Activated naive CD4-positive, alpha-beta T cell treated with anti-CD3 and anti-CD28 coated beads for 36 hours (primary cell): ENCODE measurements around the gene FCN2. TPM values are rescaled to one million over a fixed set of nuclear protein-coding genes. Genes with fewer than 3 reads are reported as not detected.
"Not testable (repeated sequence)": the region's sequence is repeated elsewhere in the genome, so short reads cannot be mapped to it uniquely, and the experiment has no call there.

Source experiments
- CTCF ChIA-PET: fragments of 350-600 bp; sonication (Branson Sonifier 250); formaldehyde crosslinking; loops from one replicate; lab custom pipeline; 2021; ENCODE audit warnings: antibody characterized with exemption; lab: Charles Lee
- DNase-seq: peaks from one replicate; pipeline ENCODE4 v3.0.0-alpha.2; 2020
- H3K27ac Mint-ChIP-seq: one replicate; pipeline ENCODE4 v1.8.0; 2021; ENCODE audit warnings: mild to moderate bottlenecking, mixed read lengths
- H3K27me3 Mint-ChIP-seq: one replicate; pipeline ENCODE4 v1.8.0; 2021; ENCODE audit warnings: low read depth, mixed read lengths
- H3K36me3 Mint-ChIP-seq: one replicate; pipeline ENCODE4 v1.8.0; 2021; ENCODE audit warnings: low read depth, mixed read lengths
- H3K4me1 Mint-ChIP-seq: one replicate; pipeline ENCODE4 v1.8.0; 2021; ENCODE audit warnings: low read depth, mixed read lengths
- H3K4me3 Mint-ChIP-seq: one replicate; pipeline ENCODE4 v1.8.0; 2021; ENCODE audit warnings: mild to moderate bottlenecking, moderate library complexity, mixed read lengths
- H3K9me3 Mint-ChIP-seq: one replicate; pipeline ENCODE4 v1.8.0; 2021; ENCODE audit warnings: mixed read lengths
- intact Hi-C: fragments of 100-400 bp; cut with micrococcal nuclease; formaldehyde crosslinking; loops from one replicate; pipeline ENCODE4 v1.15.1; 2023
- total RNA-seq, 2 experiments: library from RNA; stranded (reverse); gene quantifications; one replicate each; pipeline ENCODE4 v1.2.3, GENCODE V29; 2021

The FCN2 gene
- total RNA-seq, 2 experiments from 2014 or later: not detected

DNA sequence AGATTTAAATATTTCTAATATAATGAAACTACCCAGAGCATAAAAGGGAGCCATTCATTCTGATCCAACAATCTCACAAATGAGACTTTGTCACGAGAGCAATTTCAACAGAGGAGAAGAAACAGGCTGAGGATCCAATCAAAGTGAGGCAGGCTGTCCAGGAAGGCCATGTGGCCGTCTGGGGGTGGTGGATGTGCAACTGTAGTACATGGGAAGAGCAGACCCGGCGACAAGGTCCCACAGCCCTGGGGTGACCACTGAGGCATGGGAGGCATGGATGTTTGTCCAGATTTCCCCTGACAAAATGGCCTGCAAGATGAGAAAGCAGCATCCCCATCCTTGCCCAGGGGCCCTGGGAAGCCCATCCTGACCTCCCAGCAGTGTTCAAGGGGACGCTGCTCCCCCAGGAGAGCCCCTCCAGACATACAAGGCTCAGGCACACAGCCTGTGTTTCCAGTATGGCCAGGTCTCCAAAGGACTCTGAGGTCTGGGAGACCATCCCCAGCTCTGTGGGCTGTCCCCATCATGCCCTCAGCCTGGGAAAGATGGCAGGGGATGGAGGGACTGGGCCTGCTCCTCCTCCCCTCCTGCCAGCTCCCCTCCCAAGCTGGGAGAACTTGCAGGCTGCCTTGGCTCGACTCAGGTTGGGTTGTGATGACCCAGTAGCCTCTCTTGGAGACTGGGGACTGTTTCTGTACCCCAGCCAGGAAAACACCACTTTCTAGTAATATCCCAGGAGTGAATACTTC is 27.5 kb upstream of the FCN2 start:
- Mint-ChIP-seq H3K4me3 (no peak overlapping the region), H3K36me3 (no peaks in the 10 kb centered on the region), H3K9me3 (no peaks in the 10 kb centered on the region), H3K27ac (no peak overlapping the region), H3K27me3 (peaks cover 16% of the 10 kb centered on the region), H3K4me1 (peaks cover 3% of the 10 kb centered on the region)
- intact Hi-C loops: no loop called here
- CTCF ChIA-PET: interaction anchor here (0.6 kb wide), 1 partner anchor 155 kb away, joined by 4 read pairs; no protein-coding TSS in a partner anchor
- no peak for DNase-seq

DNA sequence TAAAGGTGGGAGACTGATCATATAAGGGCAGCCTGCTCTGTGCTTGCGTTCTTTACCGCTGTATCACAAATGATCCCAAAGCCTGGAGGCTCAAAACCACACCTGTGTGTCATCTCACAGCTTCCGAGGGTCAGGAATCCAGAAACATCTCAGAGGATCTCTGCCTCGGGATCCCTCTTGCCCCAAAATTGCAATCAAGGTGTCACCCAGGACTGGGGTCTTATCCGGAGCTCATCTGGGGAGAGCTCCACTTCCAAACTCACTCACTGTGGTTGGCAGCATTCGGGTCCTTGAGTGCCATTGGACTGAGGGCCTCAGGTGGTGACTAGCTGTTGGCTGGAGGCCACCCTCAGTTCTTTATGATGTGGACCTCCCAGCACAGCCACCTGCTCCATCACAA is 26.7 kb upstream of the FCN2 start:
- CTCF ChIA-PET: interaction anchor here (0.6 kb wide), 1 partner anchor 156 kb away, joined by 4 read pairs; no protein-coding TSS in a partner anchor

DNA sequence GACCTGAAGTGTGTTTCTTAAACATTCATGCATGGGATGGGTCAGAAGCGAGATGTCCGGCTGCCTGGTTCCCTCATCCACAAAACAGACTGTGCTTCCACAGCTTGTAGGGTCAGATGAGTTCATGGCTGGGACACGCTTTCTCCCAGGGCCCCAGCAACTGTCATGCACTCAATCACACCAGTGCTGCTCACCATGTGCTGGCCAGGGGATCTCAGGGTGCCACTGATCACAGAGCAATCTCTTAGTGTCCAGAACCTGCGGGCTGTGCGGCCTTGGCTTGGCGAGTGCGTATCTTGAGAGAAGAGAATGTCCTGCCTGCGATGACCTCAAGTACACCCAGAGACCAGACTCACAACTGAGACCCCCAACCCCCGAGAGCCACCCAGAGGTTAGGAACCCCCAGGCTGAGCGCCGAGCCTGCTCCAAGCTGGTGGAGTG is 26.0 kb upstream of the FCN2 start:
- CTCF ChIA-PET: no interaction called here

More for the DNA sequence above, 26.7 kb upstream of the FCN2 start:
- DNase-seq: no peak
- peaks cover 16% of the 10 kb centered on the region for H3K27me3 Mint-ChIP-seq
- H3K4me3 Mint-ChIP-seq: no peak overlapping the region
- intact Hi-C loops: no loop called here
- H3K27ac Mint-ChIP-seq: no peak overlapping the region
- H3K9me3 Mint-ChIP-seq: no peaks in the 10 kb centered on the region
- peaks cover 11% of the 10 kb centered on the region for H3K4me1 Mint-ChIP-seq
- H3K36me3 Mint-ChIP-seq: no peaks in the 10 kb centered on the region

DNA sequence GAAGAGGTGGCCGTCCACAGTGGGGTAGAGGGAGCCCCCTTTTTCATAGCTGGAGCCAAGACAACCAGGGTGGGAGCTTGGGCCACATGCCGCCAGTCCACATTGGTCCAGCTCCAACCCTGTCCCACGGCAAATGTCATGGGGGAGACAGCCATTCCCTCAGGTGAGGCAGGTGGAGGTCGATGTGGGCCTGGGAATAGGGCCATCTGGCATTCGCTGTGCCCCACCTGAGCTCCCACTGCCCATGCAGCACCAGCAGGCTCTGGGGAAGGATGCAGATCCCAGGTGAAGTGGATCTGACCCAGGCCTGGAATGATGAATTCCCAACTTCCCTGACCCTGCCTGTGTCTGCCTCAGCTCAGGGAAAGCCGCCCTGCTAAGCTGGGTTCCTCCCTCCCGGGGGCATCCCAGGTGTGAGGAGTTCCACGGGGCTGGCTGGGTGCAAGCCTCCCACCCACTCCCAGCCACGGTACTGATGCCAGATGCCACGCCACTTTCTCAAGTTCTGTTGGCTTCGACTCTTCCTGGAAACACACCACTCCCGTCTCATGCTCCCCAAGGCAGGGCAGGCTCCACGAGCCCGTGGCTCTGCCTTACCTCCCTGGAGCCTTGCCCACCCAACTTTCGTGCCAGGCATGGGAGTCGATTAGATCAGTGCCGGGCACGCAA is 25.2 kb upstream of the FCN2 start:
- intact Hi-C loops: no loop called here
- Mint-ChIP-seq H3K27ac (no peak overlapping the region), H3K27me3 (peaks cover 19% of the 10 kb centered on the region), H3K36me3 (no peaks in the 10 kb centered on the region), H3K4me3 (no peak overlapping the region), H3K9me3 (peaks cover 3% of the 10 kb centered on the region), H3K4me1 (peaks cover 11% of the 10 kb centered on the region)
- CTCF ChIA-PET: no interaction called here
- DNase-seq: no peak

More for the DNA sequence above, 26.0 kb upstream of the FCN2 start:
- H3K36me3 Mint-ChIP-seq: no peaks in the 10 kb centered on the region
- peaks cover 16% of the 10 kb centered on the region for H3K27me3 Mint-ChIP-seq
- H3K27ac Mint-ChIP-seq: no peak overlapping the region
- peaks cover 1% of the 10 kb centered on the region for H3K9me3 Mint-ChIP-seq
- H3K4me3 Mint-ChIP-seq: no peak overlapping the region
- no peak for DNase-seq
- H3K4me1 Mint-ChIP-seq: peaks cover 11% of the 10 kb centered on the region
- intact Hi-C loops: no loop called here

DNA sequence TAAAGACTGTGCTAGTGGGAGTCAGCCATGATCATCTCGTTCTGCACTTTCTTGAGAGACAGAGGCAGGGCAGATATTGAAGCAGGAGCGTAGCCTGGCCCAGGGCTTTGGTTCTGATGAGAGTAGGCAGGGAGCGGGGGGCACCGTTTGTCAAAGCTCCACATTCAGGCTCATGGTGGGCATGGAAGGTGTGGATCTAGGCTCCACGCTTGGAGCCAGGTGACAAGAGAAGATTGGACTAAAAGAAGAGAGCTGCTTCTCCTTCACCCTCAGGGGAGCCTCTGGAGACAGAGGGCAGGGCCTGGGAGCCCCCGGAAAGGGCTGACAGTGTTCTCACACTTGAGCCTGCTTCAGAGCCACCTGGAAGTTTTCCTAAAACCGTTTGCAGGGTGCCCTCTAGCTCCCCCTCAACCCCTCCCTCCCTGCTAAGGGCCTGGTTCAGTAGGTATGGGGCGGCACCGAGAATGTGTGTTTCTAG is 24.7 kb upstream of the FCN2 start:
- intact Hi-C loops: no loop called here
- no peak for DNase-seq
- H3K27ac Mint-ChIP-seq: no peak overlapping the region
- CTCF ChIA-PET: no interaction called here
- H3K27me3 Mint-ChIP-seq: peaks cover 19% of the 10 kb centered on the region
- no peak overlapping the region for H3K4me3 Mint-ChIP-seq
- peaks cover 11% of the 10 kb centered on the region for H3K4me1 Mint-ChIP-seq
- H3K9me3 Mint-ChIP-seq: peaks cover 3% of the 10 kb centered on the region
- no peaks in the 10 kb centered on the region for H3K36me3 Mint-ChIP-seq

DNA sequence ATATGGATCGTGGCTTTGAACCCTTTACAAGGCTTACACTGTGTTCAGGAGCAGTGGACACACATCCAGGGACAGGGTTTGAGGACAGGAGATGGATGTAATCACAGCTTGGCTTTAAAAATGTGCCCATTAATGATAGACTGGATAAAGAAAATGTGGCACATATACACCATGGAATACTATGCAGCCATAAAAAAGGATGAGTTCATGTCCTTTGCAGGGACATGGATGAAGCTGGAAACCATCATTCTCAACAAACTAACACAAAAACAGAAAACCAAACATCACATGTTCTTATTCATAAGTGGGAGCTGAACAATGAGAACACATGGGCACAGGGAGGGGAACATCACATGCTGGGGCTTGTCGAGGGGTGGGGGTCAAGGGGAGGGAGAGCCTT is 23.2 kb upstream of the FCN2 start:
- Mint-ChIP-seq H3K27me3 (peaks cover 19% of the 10 kb centered on the region), H3K4me1 (peaks cover 11% of the 10 kb centered on the region)
- CTCF ChIA-PET, H3K9me3 Mint-ChIP-seq, H3K36me3 Mint-ChIP-seq, DNase-seq, H3K4me3 Mint-ChIP-seq, intact Hi-C loops, H3K27ac Mint-ChIP-seq: not testable (repeated sequence)

DNA sequence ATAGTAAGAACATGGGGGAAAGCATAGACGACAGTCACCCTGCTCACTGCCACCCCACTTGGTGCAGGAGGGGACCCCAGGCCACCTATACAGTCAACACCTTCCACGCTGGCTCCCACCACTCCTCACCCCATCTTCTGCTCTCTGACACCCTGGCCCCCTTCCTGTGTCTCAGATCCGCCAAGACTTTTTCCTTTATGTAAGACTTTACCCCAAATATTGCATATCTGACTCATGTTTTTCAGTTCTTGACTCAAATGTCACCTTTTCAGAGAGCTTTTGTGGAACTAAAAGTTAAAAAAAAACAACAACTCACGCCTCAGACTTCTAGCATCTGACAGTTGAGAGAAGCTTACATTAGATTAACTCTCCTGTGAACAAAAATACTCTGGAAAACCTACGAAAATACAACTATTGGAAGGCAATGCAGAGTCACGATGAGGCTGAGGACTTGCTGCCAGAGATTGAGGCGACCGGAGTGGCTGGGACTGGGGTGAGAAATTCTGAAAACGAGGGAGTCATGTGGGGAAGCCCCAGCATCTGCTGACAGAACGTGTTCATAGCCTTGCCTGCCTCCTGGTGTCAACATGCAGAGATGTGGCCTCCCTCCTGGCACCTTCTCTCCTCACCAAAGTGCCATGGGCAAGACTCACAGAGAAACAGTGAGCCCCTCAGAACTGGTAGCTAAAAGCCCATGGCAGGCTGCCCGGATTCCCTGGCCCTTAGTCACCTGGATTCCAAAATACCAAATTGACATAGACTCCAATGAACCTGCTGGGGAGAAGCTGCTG is 22.4 kb upstream of the FCN2 start:
- Mint-ChIP-seq H3K27ac (peak overlapping the region; percentile 67), H3K27me3 (peaks cover 19% of the 10 kb centered on the region), H3K36me3 (no peaks in the 10 kb centered on the region), H3K4me3 (no peak overlapping the region), H3K9me3 (peaks cover 3% of the 10 kb centered on the region), H3K4me1 (peaks cover 11% of the 10 kb centered on the region)
- peak; percentile 75 for DNase-seq
- intact Hi-C loops: loop anchor here (1.0 to 2.0 kb wide), 2 partner anchors 159 to 409 kb away; no protein-coding TSS in a partner anchor
- CTCF ChIA-PET: interaction anchor here (1.0 kb wide), 1 partner anchor 24 kb away, joined by 3 read pairs; no protein-coding TSS in a partner anchor

DNA sequence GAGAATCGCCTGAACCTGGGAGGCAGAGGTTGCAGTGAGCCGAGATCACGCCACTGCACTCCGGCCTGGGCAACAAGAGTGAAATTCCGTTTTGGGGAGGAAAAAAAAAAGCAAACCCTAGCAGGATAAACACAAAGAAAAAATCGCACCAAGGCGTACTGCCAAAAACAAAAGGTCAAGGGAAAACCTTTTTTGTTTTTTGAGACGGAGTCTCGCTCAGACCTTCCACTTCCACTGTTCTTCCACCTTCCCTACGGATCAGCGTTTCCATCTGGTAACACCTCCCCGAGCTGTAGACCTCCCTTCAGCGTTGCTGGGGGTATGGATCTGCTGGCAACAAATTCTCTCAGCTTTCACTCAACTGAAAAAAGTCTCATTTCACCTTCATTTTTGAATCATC is 20.1 kb upstream of the FCN2 start:
- CTCF ChIA-PET: no interaction called here
- DNase-seq: no peak
- H3K36me3 Mint-ChIP-seq: no peaks in the 10 kb centered on the region
- peaks cover 11% of the 10 kb centered on the region for H3K4me1 Mint-ChIP-seq
- peaks cover 3% of the 10 kb centered on the region for H3K9me3 Mint-ChIP-seq
- H3K4me3 Mint-ChIP-seq: no peak overlapping the region
- intact Hi-C loops: no loop called here
- H3K27me3 Mint-ChIP-seq: peaks cover 19% of the 10 kb centered on the region
- no peak overlapping the region for H3K27ac Mint-ChIP-seq

DNA sequence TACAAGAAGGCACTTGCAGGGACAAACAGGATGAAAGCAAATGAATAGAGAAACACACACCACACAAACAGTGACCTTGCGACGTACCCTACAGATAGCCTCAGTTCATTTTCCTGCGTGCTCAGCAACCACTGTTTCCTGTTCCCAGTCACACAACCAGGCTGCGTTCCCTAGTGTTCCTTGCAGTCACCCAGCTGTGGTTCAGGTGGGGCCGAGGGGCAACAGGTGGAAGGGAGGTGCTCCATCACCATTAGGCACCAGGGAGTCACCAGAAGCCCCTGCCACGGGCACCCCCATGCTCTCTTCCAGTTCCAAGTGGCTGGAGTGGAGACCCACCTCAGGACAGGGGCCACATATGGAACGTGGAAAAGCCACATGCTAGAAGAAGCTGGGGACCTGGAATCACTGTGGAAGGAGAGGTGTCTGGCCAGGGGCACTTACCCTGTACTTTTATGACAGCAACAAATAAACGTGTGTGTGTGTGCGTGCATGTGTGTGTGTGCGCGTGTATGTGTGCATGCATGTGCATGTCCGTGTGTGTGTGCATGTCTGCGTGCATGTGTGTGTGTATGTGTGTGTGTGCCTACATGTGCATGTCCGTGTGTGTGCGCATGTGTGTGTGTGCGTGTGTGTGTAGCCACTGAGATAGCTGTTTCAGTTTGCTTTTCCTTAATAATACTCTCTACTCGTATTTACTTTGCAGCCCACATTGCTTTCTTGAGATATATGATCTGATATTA is 18.8 kb upstream of the FCN2 start:
- DNase-seq: no peak
- CTCF ChIA-PET: no interaction called here
- Mint-ChIP-seq H3K36me3 (no peaks in the 10 kb centered on the region), H3K4me1 (peaks cover 11% of the 10 kb centered on the region), H3K27me3 (peaks cover 9% of the 10 kb centered on the region), H3K9me3 (peaks cover 3% of the 10 kb centered on the region), H3K27ac (no peak overlapping the region), H3K4me3 (no peak overlapping the region)
- intact Hi-C loops: no loop called here

DNA sequence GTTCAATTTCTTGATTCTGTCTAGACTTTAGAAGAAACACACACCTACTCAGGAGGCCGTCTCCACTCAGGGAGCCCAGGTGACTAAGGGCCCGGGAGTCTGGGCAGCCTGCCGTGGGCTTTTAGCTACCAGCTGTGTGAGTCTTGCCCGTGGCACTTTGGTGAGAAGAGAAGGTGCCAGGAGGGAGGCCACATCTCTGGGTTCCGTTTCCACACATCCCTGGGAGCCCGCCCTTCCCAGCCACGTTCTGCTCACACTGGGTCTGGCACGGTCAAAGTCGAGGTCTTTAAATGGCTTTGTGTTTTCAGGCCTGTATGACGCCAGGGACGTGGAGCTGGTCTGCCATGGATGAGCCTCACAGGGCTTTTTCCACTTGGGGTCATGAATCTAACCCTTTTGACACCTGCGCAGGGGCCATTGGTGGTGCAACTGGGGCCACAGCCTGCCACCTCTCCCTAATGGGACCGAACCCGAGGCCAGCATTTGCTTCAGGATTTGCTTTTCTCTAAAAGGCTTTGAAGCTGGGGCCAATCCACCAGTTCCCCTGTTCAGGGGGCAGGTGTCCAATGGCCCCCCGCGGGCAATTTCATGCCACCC is 17.2 kb upstream of the FCN2 start:
- Mint-ChIP-seq H3K27me3 (peaks cover 3% of the 10 kb centered on the region), H3K4me3 (no peak overlapping the region), H3K4me1 (peaks cover 4% of the 10 kb centered on the region), H3K27ac (no peak overlapping the region), H3K36me3 (no peaks in the 10 kb centered on the region), H3K9me3 (peaks cover 3% of the 10 kb centered on the region)
- no peak for DNase-seq
- CTCF ChIA-PET: no interaction called here
- intact Hi-C loops: no loop called here

DNA sequence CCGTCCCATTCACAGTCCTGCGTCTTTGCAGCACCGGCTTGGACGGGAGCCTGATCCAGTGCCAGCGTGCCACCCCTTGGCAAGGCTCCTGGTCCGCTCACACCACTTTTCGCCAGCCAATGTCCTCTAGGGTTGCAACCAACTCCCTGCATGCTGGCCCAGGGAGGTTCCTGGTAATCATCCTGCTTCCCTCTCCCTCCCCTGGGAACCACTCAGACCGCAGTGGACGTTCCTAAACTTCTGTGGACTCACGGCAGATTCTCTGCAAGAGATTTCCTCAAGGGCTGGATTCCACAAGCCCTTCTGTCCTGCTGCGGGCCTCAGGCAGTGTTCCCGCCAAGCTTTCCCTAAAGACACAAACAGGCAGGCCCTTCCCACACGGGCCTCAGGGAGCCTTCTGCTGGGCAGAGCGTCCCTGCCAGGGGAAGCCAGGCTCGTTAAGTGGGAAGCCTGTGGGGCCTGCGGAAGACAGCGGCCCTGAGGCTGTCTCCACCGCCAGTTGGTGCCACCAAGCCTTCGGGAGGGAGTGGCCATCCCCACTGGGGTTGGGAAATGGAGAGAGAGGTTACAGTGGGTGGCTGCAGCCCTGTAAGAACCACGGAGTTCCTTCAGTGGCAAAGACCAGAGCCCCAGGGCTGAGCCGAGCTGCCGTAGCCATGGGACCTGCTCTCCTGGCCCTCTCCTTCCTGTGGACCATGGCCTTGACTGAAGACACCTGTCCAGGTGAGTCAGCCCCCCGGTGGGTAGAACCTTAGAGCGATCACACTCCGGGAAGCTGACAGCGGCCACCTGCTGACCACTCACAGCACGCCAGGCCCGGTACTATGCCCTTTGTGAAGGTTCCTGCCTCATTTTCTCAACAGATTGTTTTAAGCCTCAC is 16.4 kb upstream of the FCN2 start:
- no peak overlapping the region for H3K27ac Mint-ChIP-seq
- H3K36me3 Mint-ChIP-seq: no peaks in the 10 kb centered on the region
- DNase-seq: no peak
- CTCF ChIA-PET: no interaction called here
- peaks cover 3% of the 10 kb centered on the region for H3K27me3 Mint-ChIP-seq
- no peaks in the 10 kb centered on the region for H3K4me1 Mint-ChIP-seq
- no peak overlapping the region for H3K4me3 Mint-ChIP-seq
- intact Hi-C loops: no loop called here
- H3K9me3 Mint-ChIP-seq: peaks cover 1% of the 10 kb centered on the region
